DOHH2 (cell line): ENCODE results near the gene PSG1.
A peak's percentile ranks its signal among the peaks of the same experiment; 100 is the strongest.
"Not testable (repeated sequence)": the region's sequence is repeated elsewhere in the genome, so short reads cannot be mapped to it uniquely, and the experiment has no call there.

Experiments
- H3F3A ChIP-seq: fragments of 200-600 bp; sonication (generic), shearing (Covaris generic); 2 replicates; pipeline ENCODE4 v1.6.0; 2016; ENCODE audit warnings: antibody characterized with exemption, mild to moderate bottlenecking; ENCODE audit not compliant: control insufficient read depth, insufficient read depth
- H3K27ac ChIP-seq: fragments of 200-600 bp; sonication (generic); 2 replicates; pipeline ENCODE4 v1.5.1; 2014; ENCODE audit warnings: low read depth, mild to moderate bottlenecking, low read length, moderate library complexity
- H3K27me3 ChIP-seq: fragments of 200-600 bp; sonication (generic); 2 replicates; pipeline ENCODE4 v1.6.1; 2014; ENCODE audit warnings: mild to moderate bottlenecking, low read length, mixed read lengths; ENCODE audit not compliant: control insufficient read depth
- H3K36me3 ChIP-seq: fragments of 200-600 bp; sonication (generic); 2 replicates; pipeline ENCODE4 v1.6.1; 2014; ENCODE audit warnings: mild to moderate bottlenecking, low read length, moderate library complexity, mixed read lengths; ENCODE audit not compliant: control insufficient read depth
- H3K4me1 ChIP-seq: fragments of 200-600 bp; sonication (generic); 2 replicates; pipeline ENCODE4 v1.6.1; 2014; ENCODE audit warnings: mild to moderate bottlenecking, low read length, mixed read lengths; ENCODE audit not compliant: control insufficient read depth
- H3K4me2 ChIP-seq: fragments of 200-600 bp; sonication (generic); 2 replicates; pipeline ENCODE4 v1.6.0; 2014; ENCODE audit warnings: mild to moderate bottlenecking, low read length, moderate library complexity
- H3K4me3 ChIP-seq: fragments of 200-600 bp; sonication (generic); 2 replicates; pipeline ENCODE4 v1.5.1; 2014; ENCODE audit warnings: mild to moderate bottlenecking, low read length, mixed read lengths
- H3K79me2 ChIP-seq: fragments of 200-600 bp; sonication (generic); 2 replicates; pipeline ENCODE4 v1.6.1; 2014; ENCODE audit warnings: mild to moderate bottlenecking, low read length, mixed read lengths; ENCODE audit not compliant: control insufficient read depth
- H3K9me2 ChIP-seq: fragments of 200-600 bp; sonication (generic); replicated peaks from 2 replicates; pipeline ENCODE4 v1.6.1; 2014; ENCODE audit warnings: mild to moderate bottlenecking, low read length, mixed read lengths; ENCODE audit not compliant: control insufficient read depth
- H3K9me3 ChIP-seq: fragments of 200-600 bp; sonication (generic); 2 replicates; pipeline ENCODE4 v1.6.1; 2014; ENCODE audit warnings: antibody characterized with exemption, low read length, mixed read lengths; ENCODE audit not compliant: control insufficient read depth, insufficient read depth
- H4K20me1 ChIP-seq: fragments of 200-600 bp; sonication (generic); 2 replicates; pipeline ENCODE4 v1.6.0; 2014; ENCODE audit warnings: low read depth, mild to moderate bottlenecking, antibody characterized with exemption, low read length, moderate library complexity; ENCODE audit not compliant: control insufficient read depth, insufficient read depth
- TF ChIP-seq, protein P1 (sequence below): fragments of 200-600 bp; sonication (generic); IDR thresholded peaks from one replicate; pipeline ENCODE4 v1.5.1; 2014; ENCODE audit warnings: antibody characterized with exemption, mild to moderate bottlenecking, low read depth, low read length; ENCODE audit not compliant: poor library complexity, severe bottlenecking

The PSG1 gene

DNA sequence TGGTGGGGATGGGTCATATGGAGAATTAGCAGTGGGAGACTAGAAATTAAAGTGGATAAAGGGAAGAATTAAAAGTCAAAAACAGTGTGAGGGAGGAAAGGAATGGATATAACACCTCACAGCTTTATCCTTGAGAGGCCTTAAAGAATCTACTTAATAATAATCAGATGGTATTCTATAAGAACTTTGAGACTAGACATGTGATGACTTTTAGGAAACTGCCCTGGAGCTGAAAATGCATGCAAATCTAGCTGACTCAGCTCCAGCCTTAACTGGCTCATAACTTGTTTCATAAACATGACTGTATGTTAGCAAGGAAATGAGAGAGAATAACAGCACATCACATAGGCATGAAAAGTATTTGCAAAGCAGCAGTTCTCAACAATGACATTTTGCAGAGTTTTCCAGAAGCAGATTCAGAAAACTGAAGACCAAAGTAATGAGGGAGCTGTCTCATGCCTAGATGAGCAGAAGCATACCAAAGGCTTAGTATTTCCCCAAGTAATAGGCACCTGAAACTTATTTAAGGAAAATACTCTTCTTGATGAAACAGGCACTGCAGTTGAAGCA is 8.4 kb upstream of the PSG1 start:
- H3F3A ChIP-seq, H3K27me3 ChIP-seq, H3K4me1 ChIP-seq, H3K27ac ChIP-seq, H3K36me3 ChIP-seq, H3K9me3 ChIP-seq, H3K4me3 ChIP-seq, H3K4me2 ChIP-seq, H4K20me1 ChIP-seq, H3K79me2 ChIP-seq, H3K9me2 ChIP-seq: not testable (repeated sequence)

DNA sequence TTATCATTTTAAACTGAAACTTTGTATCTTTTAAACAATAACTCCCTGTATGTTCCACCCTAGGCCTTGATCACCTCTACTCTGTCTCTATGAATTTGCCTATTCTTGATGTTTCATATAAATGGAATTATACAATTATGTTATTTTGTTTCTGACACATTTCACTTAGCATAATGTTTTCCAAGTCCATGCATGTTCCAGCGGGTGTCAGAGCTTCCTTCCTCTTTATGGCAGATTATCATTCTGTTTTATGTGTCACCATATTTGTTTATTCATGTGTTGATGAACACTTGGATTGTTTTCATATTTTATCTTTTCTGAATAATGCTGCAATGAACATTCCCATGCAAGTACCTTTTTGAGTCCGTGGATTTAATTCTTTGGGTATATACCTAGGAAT is 3.2 kb upstream of the PSG1 start:
- not testable (repeated sequence) for H3K9me3 ChIP-seq, H3F3A ChIP-seq, H3K4me2 ChIP-seq, H3K36me3 ChIP-seq, H3K4me3 ChIP-seq, H3K4me1 ChIP-seq, H3K27ac ChIP-seq, H3K79me2 ChIP-seq, H4K20me1 ChIP-seq, H3K9me2 ChIP-seq, H3K27me3 ChIP-seq

DNA sequence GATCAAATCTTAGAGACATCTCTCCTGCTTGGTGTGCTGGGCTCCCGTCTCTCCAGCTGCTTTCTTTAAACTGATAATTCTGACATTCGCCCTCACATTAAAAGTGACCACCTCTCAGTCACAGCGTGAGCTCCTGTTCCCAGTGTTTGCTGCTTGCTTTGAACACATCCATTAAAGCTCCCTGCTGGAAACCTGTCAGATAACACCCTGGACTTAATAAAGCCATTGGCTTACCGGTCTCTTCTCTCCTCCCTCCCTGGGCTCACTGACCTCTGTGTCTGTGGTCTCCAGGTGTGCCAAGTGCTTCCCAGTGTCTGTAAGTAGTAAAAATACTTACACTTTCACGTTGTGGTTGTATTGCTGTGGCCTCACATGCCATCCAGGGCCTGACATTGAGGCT is 2.5 kb upstream of the PSG1 start:
- not testable (repeated sequence) for H3K9me2 ChIP-seq, H3K4me1 ChIP-seq, H3K79me2 ChIP-seq, H3K27ac ChIP-seq, H3K27me3 ChIP-seq, H3K36me3 ChIP-seq, H3K4me3 ChIP-seq, H3F3A ChIP-seq, H4K20me1 ChIP-seq, H3K9me3 ChIP-seq, H3K4me2 ChIP-seq

DNA sequence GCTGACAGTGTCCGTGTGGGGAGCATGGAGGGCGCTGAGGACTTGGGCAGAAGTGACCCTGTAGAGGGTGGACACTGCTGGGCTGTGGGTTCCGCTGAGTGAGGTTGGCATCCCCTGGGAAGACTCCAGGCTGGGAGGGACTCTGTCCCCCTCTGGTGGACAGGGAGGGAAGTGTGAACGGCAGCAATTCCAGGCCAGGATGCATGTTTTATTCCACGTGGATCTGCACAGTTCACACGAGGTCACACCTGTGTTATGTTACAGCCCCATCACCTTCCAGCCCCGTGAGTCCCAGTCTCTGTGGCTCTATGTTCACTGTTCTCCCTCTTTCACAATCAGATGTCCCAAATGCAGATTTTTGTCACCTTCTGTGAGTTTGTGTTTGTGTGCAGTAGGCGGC is 1.8 kb upstream of the PSG1 start:
- H3K36me3 ChIP-seq, H3K4me1 ChIP-seq, H4K20me1 ChIP-seq, H3K9me3 ChIP-seq, H3K4me2 ChIP-seq, H3K79me2 ChIP-seq, H3K27me3 ChIP-seq, H3K4me3 ChIP-seq, H3K9me2 ChIP-seq, H3F3A ChIP-seq, H3K27ac ChIP-seq: not testable (repeated sequence)
- TF ChIP-seq, protein P1, sequence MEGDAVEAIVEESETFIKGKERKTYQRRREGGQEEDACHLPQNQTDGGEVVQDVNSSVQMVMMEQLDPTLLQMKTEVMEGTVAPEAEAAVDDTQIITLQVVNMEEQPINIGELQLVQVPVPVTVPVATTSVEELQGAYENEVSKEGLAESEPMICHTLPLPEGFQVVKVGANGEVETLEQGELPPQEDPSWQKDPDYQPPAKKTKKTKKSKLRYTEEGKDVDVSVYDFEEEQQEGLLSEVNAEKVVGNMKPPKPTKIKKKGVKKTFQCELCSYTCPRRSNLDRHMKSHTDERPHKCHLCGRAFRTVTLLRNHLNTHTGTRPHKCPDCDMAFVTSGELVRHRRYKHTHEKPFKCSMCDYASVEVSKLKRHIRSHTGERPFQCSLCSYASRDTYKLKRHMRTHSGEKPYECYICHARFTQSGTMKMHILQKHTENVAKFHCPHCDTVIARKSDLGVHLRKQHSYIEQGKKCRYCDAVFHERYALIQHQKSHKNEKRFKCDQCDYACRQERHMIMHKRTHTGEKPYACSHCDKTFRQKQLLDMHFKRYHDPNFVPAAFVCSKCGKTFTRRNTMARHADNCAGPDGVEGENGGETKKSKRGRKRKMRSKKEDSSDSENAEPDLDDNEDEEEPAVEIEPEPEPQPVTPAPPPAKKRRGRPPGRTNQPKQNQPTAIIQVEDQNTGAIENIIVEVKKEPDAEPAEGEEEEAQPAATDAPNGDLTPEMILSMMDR: peak; percentile 34

DNA sequence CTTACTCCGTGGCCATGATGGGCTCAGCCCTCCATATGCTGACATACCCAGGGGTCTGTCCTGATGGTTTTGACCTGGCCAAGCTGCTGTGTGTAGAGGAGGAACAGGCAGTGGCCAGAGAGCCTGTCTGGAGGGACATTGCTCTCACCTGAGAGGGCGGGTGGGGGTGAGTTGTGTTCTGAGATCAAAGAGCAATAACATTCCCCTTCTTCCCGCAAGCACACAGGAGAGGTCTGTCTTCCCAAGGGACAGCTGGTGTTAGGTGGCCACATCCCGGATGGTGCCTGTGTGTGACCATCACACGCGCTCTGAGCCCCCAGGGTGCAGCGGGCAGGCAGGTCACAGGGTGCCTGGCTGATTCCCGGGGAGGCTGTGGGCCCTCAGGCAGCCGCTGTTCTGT is 1.1 kb upstream of the PSG1 start:
- H3K4me3 ChIP-seq, H3K4me1 ChIP-seq, H3K27ac ChIP-seq, H4K20me1 ChIP-seq, H3K36me3 ChIP-seq, H3K4me2 ChIP-seq, H3F3A ChIP-seq, H3K9me3 ChIP-seq, H3K79me2 ChIP-seq, H3K27me3 ChIP-seq, H3K9me2 ChIP-seq: not testable (repeated sequence)

DNA sequence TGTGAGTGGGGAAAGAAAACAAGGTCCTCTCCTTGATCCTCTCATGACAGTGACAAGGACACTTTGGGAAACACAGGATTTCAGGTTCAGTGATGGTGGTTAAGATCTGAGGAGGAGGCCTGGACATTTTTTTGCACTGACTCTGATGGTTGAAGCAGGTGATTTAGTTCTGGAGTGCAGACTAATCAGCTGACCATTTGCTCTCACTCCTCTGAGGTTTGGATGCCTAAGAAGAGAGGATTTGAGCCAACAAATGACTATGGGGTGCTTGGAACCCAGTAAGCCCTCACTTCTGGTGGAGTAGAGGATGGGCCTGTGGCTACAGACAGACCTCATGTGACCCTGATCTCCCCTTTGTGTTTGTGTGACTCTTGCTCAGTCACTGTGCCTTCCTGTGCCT is 2.9 kb downstream of the PSG1 start:
- H3K4me3 ChIP-seq, H4K20me1 ChIP-seq, H3K79me2 ChIP-seq, H3K27me3 ChIP-seq, H3K9me3 ChIP-seq, H3K9me2 ChIP-seq, H3K27ac ChIP-seq, H3K4me1 ChIP-seq, H3F3A ChIP-seq, H3K36me3 ChIP-seq, H3K4me2 ChIP-seq: not testable (repeated sequence)

DNA sequence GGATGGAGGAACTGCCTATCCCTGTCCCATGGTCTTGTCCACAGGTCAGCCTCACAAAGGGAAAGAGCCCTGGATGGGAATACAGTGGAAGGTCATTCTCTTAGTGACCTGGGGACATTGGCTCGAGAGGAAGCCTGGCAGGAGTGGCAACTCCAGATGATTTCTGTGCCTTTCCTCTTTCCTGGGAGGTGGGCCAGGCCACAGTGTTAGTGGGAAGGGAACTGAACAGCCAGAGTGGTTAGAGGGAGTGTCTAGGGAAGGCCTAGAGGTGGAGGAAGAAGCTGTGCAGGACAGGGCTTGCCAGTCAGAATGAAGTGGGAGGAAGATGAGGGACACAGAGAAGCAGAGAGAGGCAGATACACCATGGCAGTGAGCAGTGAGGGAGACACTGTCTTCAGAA is 3.6 kb downstream of the PSG1 start:
- H3K4me2 ChIP-seq, H3K9me3 ChIP-seq, H3K9me2 ChIP-seq, H3K4me1 ChIP-seq, H3F3A ChIP-seq, H3K79me2 ChIP-seq, H3K27ac ChIP-seq, H4K20me1 ChIP-seq, H3K36me3 ChIP-seq, H3K27me3 ChIP-seq, H3K4me3 ChIP-seq: not testable (repeated sequence)
